ENCODE results near the gene TBK1. TPM values are rescaled to one million over a fixed set of nuclear protein-coding genes. Genes with fewer than 3 reads are reported as not detected.
A peak's percentile ranks its signal among the peaks of the same experiment; 100 is the strongest.

TBK1 gene
- total and polyA plus RNA-seq, 9 of the 15 experiments (the other 6 are each of a cell fraction or from before 2014, with no cell fraction given), result 20.4 to 42.0 (median 27.8) TPM

- TF ChIP-seq CBX3 (IDR thresholded peaks at IDR 0.05; ENCODE audit: borderline replicate concordance in 1 of 2, low read length in 2 of 2) (0 out of 3 replicates have a peak, but pooled peaks of 1 of the 2 experiments have one; percentile 39), SNIP1 (IDR thresholded peaks at IDR 0.05; ENCODE audit: low read depth) (no peak), THAP12 (CRISPR knock-in tag; IDR thresholded peaks at IDR 0.05) (no peak), FUS (optimal IDR thresholded peaks at IDR 0.05; ENCODE audit: low read depth, low read length) (no peak), ZNF778 (CRISPR knock-in tag; IDR thresholded peaks at IDR 0.05) (no peak), PHB2 (IDR thresholded peaks at IDR 0.05; ENCODE audit: low read depth) (no peak), RUNX1 (IDR thresholded peaks at IDR 0.05; ENCODE audit: low read depth) (no peak), ZNF644 (tag; IDR thresholded peaks at IDR 0.05; ENCODE audit: low read depth) (no peak), ZNF408 (CRISPR knock-in tag; IDR thresholded peaks at IDR 0.05; ENCODE audit: low read depth) (no peak), MGA (IDR thresholded peaks at IDR 0.05) (no peak)
These were observed 5.1 kb downstream of the TBK1 start (continued) for GRCh38 chr12:64457032-64457431.
